GM18499 (cell line): ENCODE measurements around the gene AKR1C4.

Experiments used
- ATAC-seq: cut with Tn5 transposase; IDR thresholded peaks from one replicate; pipeline ENCODE4 v1.9.1; 2021; ENCODE audit warnings: moderate number of reproducible peaks; ENCODE audit not compliant: insufficient read depth, unreplicated experiment

AKR1C4 gene

DNA sequence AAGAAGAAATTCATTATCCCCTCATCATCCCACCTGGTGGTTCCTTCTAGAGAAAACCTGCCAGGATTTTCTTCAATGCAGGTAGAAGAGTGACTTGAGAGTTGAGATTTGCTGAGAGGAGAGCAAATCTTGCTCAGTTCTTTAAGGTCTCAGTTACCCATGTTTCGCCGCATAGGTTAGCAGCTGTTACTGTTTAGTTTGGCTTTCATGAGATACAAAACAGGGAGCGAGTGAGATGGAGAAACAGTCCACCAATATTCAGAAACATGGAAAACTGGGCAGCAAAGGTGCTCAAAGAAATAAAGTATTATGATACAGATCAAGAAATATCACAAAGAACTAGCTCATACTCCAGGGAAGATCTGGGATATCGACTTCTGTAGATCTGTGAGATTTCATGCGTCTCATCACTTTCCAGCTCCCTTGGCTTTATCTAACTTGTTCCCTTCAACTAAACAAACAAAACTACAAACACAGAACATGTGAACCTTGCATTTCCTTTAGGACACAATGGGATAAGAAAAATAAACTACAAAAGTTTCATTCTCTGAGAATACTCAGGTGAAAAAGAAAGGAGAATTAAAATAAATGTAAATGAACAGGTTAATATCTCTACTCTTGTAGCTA is 63.4 kb downstream of the AKR1C4 start:
- no peak for ATAC-seq

GRCh38 chr10:5260828-5261227 is 64.2 kb downstream of the AKR1C4 start:
- ATAC-seq: no peak

DNA sequence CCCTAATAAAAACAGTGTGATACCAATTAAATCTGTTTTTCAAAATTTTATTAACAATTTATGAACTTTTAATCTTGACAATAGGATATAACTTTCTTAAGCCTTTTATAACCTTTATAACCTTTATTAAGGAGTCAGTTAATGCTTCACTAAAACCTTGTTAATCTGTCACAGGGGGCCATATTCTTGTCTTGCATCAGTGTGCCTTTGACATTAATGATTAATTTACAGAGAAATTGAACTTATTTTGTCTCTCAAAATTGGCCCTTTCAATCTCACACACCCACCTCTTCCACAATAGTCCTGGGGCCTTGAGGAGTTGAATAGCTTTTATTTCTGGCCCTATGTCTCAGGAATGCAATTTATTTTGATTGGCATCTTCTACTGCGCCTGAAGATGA is 68.5 kb downstream of the AKR1C4 start:
- no peak for ATAC-seq

DNA sequence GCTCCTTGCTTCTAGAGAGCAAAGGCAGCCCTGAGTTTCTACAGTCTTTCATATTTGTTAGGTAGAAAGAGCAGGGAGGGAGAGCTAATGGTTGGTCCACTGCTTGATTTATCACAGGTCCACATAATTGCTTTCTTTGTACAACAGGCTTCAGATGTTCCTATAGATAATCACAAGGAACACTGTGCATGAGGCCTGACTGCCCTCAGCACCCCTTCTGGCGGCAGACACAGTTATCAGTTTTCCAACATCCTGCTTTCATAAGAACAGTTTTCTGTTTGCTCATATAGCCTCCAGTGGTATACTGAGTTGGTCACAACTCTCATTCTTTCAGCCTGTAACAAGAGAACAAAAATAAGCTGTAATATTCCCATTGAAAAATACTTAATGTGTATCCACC is 69.7 kb downstream of the AKR1C4 start:
- ATAC-seq: no peak

GRCh38 chr10:5266804-5267203 is 70.2 kb downstream of the AKR1C4 start:
- ATAC-seq: no peak

DNA sequence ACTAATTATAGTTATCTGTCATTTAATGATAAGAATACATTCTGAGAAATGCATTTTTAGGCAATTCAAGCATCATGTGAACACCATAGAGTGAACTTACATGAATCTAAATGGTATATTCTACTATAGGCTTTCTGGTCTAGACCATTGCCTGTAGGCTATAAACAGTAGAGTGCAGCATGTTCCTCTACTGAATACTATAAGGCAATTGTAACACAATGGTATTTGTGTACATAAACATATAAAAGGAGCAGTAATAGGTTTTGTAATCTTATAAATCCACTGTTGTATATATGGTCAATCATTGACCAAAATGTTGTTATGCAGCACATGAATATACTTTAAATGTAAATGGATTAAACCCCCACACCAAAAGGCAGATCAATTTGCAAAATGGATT is 71.6 kb downstream of the AKR1C4 start:
- no peak for ATAC-seq
